GM19468 (cell line): ENCODE measurements around the gene MAPK8.
"Not testable (repeated sequence)": the region's sequence is repeated elsewhere in the genome, so short reads cannot be mapped to it uniquely, and the experiment has no call there.

ENCODE experiments used
- ATAC-seq: cut with Tn5 transposase; IDR thresholded peaks from one replicate; pipeline ENCODE4 v1.9.1; 2021; ENCODE audit warnings: mild to moderate bottlenecking, moderate library complexity, moderate number of reproducible peaks; ENCODE audit not compliant: unreplicated experiment; ENCODE audit errors: extremely low read depth

The MAPK8 gene

DNA sequence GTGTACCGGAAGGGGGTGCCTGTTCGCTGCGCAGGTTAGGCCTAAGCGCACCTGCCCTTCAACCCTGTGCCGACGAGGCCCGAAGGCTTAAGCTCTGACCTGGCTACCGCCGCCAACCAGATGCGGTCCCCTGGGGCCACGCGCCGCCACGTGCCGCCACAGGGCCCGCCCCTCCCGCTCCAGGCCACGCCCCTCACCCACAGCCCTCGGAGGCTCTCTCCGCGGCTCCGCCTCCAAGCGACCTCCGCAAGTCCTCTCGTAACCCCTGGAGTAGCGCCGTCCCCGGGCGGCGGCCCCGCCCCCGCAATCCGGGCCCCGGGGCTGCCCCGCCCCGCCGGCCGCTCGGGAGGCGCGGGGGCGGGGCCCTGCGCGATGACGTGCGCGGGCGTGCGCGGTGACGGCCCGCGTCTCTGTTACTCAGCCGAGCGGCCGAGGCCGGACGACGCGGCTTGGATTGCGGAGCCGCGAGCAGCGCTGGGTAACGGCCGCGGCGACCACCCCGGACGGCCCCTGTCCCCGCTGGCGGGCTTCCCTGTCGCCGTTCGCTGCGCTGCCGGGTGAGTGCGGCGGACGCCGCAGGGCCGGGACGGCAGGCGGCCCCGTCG is at the start of gene MAPK8:
TSS of gene MAPK8 (plus strand) at position 413 of the 605 bp plus-strand sequence. CDS start 94,984 bp downstream, outside the sequence.
- ATAC-seq = peak; percentile 86

DNA sequence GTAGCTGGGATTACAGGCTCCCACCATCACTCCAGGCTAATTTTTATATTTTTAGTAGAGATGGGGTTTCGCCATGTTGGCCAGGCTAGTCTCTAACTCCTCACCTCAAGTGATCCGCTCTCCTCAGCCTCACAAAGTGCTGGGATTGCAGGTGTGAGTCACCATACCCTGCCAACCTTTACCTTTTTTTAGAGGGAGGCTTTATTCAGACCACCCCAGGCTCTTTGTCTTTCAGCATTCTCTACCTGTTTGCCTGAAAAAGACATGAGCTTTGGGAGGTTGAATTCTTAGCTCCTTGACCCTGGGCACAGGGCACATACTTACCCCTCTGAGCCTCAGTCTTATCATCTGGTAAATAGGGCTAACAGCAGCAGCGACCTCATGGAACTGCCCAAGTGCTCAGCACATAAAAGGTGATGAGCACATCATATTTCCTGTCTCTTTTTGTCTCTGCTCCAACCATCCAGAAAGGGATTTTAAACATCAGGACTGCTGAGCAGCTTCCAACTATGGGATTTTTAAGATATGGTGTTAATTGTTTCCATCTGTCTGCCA is 49.0 kb upstream of the MAPK8 start:
- ATAC-seq = no peak

DNA sequence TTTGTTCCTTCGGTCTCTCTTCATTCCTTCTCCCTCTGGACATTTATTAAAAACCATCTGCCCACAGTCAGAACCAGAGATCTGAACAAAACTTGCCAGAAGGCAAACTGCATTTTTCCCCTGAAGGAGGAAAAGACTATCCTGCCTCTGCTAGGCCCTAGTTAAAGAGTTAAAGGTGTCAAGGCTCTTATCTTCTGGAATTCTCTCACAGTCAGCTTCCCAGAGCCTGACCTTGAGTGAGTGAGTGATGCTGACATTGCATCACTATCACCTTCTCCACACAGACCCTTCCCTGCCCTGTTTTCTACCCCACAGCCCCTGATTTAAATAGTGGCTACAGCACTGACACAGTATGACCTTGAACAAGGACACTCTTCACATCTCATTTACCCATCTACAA is 48.4 kb upstream of the MAPK8 start:
- ATAC-seq = no peak

DNA sequence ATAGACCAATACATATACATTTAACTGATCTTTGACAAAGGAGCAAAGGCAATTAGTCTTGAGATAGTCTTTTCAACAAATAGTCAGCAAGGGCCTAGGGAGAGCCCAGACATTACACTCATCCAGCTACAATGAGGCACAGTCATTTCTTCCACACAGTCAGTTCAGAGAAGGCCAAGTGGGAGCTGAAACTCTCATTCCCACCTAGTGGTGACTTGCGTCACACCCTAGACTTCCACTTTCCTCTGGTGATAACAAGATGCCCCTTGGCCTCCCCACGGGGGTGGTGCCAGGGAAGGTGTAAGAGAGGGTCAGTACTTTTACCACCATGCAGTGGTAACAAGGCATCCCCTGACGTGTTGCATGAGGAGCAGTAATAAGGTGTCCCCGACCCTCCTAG is 39.9 kb upstream of the MAPK8 start:
- ATAC-seq = no peak

DNA sequence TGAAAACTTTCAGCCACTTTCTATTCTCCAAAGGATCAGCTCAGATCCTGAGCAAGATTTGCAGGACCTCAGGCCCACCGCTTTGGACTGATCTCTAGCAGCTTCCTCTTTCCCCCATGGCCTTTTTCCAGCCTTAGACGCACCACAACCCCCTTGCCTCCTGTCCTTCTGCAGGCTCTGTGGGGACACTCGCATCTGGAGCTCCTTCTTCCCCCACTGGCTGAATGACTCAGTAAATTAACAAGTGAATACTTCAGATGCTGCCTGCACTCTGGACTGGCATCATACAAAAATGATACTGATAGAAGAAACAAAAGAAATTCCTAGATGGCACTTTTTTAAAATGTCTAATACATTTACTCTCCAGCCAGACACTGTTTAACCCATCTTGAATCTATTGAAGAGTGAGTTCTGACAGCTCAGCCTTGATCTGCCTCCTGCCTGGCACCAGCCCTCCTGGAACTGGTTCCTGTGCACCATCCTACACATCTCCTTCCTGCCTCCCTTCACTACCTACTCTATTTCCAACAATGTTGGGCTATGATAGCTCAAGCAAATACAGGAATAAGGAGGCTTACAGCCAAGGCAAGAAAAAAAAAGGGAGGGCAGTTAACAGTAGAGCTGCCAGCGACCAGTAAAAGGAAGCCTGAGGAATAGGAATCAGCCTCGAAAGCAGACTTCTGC is 35.3 kb upstream of the MAPK8 start:
- ATAC-seq = no peak

DNA sequence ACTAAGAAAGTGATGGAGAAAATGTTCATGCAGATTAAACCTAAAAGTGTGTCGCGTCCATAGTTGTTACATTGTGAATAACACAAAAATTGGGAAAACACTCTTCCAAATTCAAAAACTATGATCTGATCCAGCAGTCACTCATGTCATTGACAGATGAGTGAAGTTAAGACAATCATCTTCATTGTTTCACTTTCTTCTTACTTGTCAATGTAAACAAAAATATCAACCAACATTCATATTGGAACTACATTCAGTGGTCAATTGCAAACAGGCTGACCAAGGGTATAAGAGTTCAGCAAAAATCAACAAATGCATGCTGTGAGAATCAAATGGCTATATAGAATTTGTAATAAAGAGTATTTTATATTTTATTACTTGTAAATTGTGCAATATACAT is 33.8 kb upstream of the MAPK8 start:
- no peak for ATAC-seq

DNA sequence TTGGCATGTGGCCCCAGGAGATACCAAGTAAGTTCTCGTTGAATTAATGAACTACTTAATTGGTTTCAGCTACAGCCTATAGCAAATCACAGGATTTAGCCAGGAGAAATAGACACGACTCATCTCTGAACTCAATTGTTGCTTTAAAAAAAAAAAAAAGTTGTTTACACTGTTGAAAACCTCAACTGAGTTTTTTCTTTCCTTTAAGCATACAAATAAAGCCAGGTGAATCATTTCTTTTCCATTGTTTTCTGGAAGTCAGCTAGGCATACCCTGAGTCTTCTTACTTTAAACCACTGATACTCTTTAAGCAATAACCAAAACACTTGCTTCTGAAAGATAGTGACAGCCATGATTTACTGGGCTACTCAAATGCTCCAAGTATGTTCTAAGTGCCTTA is 32.7 kb upstream of the MAPK8 start:
- no peak for ATAC-seq

DNA sequence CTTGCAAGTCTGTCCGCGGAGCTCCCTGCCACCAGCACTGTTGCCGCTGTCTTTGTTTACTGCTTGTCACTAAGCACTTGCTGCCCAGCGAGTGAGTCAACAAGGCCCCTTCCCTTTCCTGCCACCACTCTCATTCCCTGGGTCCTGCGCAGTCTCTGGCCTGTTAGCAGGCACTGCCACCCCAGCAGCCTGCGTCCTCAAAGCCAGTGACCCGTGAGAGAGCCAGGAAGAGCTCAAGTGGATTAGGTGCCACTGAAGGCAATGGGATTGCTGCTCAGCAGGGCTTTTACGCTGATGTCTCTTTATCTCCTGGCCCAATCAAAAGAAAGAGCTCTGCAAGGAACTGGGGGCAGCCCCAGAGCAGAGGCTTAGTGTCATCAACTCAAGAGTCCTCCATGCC is 31.8 kb upstream of the MAPK8 start, which contains the start of gene FRMPD2:
TSS of gene FRMPD2 (minus strand) at position 61 of the 400 bp plus-strand sequence. CDS start 129 bp downstream, outside the sequence.
- ATAC-seq = no peak

DNA sequence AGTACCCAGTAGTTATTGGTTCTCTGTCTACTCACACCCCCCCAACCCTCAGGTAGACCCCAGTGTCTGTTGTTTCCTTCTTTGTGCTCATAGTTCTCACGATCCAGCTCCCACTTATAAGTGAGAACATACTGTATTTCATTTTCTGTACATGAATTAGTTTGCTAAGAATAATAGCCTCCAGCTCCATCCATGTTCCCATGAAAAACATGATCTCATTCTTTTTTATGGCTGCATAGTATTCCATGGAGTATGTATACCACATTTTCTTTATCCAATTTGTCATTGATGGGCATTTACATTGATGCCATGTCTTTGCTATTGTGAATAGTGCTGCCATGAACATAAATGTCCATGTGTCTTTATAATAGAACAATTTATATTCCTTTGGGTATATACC is 29.4 kb upstream of the MAPK8 start:
- ATAC-seq = no peak

DNA sequence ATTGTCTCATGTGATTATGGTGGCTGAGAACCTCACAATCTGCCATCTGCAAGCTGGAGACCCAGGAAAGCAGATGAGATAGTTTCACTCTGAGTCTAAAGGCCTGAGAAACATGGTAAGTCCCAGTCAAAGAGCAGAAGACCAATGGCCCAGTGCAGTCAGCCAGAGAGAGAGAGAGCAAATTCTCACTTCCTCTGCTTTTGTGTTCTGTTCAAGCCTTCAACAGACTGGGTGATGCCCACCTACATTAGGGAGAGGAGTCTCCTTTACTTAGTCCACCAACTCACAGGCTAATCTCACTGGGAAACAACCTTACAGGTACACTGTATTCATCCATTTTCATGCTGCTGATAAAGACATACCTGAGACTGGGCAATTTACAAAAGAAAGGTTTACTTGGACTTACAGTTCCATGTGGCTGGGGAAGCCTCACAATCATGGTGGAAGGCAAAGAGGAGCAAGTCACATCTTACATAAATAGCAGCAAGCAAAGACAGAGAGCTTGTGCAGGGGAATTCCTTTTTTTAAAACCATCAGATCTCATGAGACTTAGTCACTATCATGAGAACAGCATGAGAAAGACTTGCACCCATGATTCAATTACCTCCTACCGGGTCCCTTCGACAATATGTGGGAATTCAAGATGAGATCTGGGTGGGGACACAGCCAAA is 27.3 kb upstream of the MAPK8 start:
- ATAC-seq = peak; percentile 48

DNA sequence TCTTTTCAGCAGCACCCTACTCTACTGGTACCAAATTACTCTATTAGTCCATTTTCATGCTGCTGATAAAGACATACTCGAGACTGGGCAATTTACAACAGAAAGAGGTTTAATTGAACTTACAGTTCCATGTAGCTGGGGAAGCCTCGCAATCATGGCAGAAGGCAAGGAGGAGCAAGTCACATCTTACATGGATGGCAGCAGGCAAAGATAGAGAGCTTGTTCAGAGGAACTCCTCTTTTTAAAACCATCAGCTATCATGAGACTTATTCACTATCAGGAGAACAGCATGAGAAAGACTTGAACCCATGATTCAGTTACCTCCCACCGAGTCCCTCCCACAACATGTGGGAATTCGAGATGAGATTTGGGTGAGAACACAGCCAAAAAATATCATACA is 24.8 kb upstream of the MAPK8 start:
- not testable (repeated sequence) for ATAC-seq

DNA sequence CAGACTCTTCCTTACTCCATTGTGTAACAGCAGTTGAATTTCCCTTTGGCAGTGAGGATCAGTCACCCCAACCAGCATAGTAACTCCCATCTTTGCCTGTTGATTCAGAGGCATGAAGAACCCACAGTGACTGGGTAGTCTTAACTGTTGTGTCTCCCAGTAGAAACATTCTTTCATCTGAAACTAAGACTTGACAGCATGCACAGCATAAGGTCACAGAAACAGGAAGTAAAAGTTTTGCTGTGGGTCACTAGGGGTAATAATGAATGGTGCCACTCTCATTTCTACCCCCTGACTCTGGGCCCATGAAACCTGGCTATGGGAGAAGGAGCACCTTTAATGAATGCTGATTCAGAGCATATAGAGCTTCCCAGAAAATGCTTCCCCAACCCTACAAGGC is 23.6 kb upstream of the MAPK8 start:
- ATAC-seq = peak; percentile 65

DNA sequence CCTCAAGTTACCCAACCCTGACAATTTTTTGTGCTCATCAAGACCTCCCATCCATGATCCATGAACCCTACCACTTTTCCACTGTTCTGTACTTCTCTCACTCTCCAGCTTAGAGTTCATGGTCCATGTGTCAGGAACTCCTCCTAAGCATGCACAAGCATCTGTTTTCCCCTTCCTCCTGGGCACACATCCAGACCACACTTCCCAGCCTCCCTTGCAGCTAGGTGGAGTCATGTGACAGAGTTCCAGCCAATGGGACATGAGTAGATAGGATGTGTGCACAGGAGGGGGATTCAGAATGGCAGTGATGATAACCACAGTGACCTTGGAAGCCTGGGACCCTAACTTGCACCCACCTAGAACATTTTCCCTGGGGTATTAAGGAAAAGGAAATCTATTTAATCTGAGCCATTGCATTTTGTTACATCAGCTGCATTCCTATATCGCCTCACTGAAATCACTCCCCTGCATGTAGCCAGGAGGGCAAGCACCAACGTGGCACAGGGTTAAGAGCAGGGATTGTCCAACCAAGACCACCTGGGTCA is 22.4 kb upstream of the MAPK8 start:
- no peak for ATAC-seq

DNA sequence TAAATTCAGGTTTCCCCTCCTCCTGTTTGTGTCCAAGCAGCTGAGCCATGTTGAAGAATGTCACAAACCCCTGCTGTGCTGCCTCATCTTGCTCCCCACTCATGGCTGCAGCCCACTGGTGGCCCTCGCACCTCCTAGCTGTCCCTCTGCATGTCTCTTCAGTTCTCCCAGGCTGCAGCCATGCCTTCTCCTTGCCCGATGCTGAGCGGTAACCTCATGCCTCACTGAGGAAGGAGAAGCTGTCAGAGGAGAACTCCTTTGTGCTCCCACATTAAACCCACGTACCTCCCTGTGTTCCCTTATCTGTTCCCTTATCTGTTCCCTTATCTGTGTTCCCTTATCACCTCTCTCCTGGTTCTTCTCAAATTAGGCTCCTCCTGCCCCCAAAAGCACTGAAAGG is 21.7 kb upstream of the MAPK8 start:
- no peak for ATAC-seq

DNA sequence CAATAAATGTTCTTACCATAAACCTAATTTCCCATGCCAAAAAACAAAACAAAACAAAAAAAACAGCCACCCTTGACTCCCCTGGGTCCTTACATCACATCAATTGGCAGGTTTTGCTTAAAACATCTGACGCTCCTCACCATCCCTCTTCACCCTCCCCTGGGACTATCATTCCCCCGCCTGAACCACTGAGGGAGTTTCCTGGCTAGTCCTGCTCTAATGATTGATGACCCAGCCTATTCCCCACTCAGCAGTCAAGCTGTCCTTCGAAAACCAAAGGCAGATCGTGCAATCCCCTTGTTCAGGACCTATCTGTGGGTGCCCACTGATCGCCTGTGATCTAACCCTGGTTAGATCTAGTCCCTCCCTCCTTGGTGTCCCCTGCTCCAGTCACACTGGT is 20.8 kb upstream of the MAPK8 start:
- no peak for ATAC-seq

DNA sequence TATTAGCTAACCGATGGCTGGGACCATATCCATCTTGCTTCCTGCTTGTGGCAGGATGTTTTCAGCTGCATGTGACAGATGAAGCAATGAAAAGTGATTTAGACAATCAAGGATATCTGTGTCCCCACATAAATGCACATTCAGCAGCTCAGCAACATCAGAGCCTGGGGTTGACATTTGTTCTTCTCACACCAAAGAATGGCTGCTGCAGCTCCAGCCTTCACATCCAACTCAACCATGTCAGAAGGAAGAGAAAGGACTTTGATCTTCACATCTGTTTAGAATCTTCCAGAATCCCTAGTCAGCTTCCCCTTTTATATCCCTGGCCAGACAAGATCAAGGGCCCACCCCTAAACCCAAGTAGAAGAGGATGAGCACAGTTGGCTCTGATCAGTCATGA is 20.1 kb upstream of the MAPK8 start:
- no peak for ATAC-seq

DNA sequence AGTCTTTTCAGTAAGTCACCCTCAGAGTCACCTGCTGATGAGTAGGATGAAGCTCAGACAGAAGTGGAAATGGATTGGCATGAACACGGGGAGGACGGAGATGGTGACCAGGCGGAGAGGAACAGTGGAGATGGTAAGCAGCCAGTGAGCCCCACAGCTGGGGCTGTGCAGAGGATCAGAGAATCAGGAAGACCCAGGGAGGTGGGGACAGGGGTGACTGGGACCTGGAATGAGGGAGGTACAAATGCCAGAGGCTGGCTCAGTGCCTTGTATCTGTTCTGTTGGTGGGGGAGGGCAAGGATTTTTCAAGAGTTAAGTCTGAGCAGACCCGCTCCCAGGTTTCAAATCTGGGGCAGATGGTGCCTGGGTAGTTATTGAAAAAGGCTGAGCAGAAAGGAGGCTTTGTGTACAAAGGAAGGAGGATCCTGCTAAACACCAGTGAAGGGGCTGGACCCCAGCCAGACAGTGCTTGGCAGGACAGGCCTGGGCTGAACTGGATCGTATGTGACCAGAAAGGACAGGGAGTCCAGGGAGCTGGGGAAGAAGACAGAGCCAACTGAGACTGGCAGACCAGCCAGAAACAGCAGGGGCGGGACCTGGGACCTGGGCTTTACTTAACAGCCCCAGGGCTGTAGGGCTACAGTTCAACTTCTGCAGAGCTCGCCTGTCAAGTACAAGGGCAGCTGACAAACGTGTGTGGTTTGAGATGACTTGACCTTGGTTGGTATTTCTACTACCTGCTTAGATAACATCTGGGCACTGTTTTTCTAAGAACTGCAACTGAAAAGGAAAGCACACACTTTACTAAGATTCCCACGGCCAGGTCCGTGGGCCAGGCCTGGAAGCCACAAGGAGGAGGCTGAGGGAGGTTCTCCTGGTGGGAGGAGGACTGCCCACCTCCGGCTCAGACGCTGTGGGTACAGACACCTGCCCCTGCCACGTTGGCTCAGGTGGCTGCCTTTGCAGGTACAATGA is 18.8 kb upstream of the MAPK8 start:
- ATAC-seq = peak; percentile 64

DNA sequence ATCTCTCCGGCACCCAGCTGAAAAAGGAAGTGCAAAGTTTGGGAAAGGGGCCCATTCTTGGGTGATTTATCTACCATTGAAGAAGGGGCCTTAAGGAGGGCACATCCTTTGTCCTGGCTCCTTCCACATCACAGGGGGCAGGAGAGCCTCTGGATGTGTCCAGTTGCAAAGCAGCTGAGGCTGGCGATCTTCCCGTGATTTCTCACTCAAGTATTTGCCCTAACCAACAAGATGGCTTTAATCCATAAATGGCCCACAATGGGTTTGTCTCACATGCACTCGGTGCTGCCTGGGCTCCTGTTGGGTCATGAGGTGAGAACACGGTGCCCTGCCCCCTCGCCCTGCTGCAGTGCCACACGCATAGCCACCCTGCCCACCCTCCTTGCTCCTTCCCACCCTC is 17.8 kb upstream of the MAPK8 start:
- no peak for ATAC-seq

DNA sequence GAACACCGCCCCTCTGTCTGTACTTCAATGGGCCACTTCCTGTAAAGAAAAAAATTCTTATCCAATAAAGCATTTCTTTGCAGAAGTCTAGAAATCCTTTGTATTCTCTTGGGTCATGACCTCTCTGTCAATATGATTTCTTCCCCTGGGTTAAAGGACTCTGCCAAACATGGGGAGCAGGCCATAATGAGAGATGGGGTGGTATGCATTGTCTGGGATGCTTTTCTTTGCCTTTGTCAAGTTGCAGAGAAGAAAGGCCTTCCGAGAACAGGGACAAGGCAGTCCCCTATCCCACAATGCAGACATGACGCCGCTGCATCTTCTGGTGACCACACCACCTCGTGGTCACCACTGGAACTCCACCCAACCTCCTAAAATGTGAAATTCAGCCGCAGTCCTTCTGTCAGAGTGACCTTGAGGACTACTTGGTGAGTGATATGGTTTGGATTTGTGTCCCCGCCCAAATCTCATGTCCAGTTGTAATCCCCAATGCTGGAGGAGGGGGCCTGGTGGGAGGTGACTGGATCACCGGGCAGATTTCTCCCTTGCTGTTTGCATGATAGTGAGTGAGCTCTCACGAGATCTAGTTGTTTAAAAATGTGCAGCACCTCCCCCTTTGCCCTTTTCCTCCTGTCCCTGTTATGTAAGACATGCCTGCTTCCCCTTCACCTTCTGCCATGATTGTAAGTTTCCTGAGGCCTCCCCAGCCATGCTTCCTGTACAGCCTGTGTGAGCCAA is 16.8 kb upstream of the MAPK8 start:
- no peak for ATAC-seq
